GM10266 (cell line): ENCODE results near the gene LRP4.

Source experiments
- DNase-seq: peaks from one replicate; pipeline ENCODE4 v3.0.0; 2012; ENCODE audit errors: extremely low spot score
- TF ChIP-seq, protein P1 (sequence below): IDR thresholded peaks from 2 replicates; pipeline ENCODE4 v1.5.1; 2012; ENCODE audit warnings: mild to moderate bottlenecking, low read depth; ENCODE audit not compliant: control insufficient read depth, insufficient read depth; ENCODE audit errors: missing control alignments

LRP4 gene

DNA sequence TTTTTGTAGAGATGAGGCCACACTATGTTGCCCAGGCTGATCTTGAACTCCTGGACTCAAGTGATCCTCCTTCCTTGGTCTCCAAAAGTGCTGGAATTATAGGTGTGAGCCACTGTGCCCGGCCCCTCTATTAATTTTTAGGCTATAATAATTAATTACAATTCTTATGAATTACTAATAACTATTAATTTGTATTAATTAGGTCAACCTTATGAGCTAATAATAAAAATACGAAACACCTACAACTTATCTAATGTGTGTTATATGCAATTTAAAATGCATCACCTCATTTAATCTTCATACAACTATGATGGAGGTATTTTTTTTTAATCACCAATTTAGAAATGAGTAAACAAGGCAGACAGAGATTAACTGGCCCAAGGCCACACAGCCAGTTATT is 26.2 kb downstream of the LRP4 start:
- DNase-seq = no peak
- TF ChIP-seq, protein P1, sequence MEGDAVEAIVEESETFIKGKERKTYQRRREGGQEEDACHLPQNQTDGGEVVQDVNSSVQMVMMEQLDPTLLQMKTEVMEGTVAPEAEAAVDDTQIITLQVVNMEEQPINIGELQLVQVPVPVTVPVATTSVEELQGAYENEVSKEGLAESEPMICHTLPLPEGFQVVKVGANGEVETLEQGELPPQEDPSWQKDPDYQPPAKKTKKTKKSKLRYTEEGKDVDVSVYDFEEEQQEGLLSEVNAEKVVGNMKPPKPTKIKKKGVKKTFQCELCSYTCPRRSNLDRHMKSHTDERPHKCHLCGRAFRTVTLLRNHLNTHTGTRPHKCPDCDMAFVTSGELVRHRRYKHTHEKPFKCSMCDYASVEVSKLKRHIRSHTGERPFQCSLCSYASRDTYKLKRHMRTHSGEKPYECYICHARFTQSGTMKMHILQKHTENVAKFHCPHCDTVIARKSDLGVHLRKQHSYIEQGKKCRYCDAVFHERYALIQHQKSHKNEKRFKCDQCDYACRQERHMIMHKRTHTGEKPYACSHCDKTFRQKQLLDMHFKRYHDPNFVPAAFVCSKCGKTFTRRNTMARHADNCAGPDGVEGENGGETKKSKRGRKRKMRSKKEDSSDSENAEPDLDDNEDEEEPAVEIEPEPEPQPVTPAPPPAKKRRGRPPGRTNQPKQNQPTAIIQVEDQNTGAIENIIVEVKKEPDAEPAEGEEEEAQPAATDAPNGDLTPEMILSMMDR = no peak

DNA sequence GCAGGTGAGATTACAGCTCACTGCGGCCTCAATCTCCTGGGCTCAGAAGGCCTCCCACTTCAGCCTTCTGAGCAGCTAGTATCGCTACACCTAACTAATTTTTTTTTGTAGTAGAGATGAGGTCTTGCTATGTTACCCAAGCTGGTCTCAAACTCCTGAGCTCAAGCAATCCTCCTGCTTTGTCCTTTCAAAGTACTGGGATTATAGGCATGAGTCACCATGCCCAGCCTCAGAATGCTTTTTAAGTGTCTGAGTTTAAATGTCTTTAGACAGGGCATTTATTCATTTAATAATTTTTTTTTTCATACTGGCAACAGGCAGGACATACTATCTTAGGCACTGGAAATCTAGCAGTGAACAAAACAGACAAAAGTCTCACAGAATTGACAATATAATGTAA is 27.7 kb downstream of the LRP4 start:
- DNase-seq = no peak
- TF ChIP-seq, protein P1 = no peak

DNA sequence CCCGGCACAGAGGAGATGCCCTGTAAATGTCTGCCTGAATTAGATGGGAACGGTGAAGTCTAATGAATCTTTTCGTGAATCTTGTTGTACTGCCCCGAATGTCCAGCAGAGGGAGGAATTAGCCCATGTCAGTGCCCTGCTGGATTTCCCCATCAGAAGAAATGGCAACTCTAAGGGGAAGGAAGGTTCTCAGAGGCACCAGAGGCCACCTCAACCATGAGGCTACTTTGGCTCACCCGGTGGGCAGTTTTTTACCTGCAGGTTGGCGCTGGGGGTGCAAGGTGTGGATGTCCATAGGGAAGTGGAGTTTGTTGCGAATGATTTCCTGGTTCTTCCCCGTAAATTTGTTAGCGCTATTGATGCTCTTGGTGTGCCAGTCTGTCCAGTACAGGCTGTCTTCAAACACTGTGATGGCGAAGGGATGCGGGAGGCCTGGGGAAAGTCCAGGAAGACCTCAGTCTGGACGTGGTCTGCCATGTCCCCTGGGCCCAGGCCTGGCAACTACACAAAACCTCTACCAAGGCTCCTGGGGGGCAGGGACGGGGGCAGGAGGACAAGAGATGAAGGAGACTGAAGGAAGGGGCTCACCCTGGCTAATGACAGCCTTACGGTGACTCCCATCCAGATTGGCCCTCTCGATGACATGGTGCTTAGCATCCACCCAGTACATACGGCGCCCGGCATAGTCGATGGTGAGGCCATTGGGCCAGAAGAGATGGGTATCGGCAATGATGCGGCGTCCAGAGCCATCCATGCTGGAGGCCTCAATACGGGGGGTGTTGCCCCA is 28.5 kb downstream of the LRP4 start:
- TF ChIP-seq, protein P1 = peak; percentile 94

DNA sequence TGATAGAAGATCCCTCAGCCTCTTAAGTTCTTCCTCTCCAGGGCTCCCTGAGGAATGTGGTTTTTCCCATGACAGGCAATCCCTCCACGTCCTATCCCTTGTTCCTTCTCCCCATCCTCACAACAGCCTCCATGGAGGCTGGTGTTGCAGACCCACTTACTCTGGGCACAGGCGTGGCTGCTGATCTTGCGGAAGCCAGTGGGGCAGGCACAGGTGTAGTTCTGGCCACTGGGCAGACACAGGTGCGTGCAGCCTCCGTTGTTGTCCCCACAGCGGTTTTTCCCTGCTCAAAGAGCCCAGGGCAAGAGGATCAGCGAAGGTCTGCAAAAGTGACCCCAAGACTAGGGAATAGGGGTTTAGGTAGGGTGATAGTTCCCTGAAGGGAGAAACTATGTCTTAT is 29.1 kb downstream of the LRP4 start:
- DNase-seq = no peak
- TF ChIP-seq, protein P1 = no peak

More for the DNA sequence above, 28.5 kb downstream of the LRP4 start:
- peak; percentile 81 for DNase-seq

DNA sequence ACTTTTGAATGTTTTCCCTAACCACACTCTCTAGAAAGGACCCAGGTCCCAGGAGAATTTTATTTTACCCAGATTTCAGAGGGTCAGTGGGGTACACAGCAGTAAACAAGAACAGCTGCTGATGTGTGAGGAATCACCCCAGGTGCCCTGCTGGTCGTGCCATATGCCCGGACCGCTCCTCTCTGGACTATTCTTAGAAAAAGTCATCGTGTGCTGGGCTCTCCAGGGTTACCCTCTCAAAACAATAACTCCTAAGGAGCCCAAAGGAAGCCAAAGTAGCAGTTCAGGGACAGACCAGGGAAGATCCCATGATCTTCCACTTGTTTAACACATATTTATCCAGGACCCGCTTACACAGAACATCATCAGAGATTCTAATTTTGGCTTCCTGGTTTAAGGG is 29.7 kb downstream of the LRP4 start:
- DNase-seq = no peak
- TF ChIP-seq, protein P1 = no peak

DNA sequence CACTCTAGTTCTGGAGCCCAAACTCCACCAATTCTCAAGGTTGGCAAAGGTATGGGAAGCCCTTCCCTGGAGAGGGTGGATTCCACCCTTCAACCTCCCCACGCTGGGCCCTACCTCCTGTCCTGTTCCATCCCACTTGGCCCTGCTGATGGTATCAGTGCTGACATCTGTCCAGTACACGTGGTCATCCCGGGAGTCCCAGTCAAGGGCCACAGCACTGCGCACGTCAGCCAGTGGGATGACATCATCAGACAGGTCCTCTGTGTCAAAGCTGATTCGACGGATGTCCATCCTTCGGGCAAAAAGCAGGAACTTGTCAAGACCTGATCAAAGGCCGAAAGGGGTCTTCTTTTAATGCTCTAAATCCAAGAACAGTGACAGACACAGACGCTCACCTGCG is 32.1 kb downstream of the LRP4 start:
- DNase-seq = no peak
- TF ChIP-seq, protein P1 = no peak

DNA sequence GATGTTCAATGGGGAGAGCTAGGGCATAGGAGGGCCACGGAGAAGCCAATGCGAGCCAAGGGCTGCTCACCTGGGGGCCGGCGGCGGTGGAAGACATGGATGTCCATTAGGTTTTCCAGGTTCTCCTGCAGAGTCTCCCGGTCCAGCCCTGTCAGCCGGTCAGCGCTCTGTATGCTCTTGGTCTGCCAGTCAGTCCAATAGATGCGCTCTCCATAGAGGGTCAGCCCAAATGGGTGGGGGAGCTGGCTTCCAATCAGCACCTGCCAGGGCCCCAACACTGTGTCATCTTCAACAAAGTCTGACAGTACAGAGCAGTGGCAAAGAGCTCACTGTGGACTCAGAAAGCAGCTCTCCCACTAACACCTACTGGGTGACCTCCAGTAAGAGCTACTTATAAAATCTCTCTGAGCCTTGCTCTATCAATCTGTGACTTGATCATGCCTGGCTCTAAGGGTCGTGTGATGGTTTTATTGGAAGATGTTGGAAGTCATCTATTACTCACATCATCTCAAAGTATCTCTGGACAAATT is 39.2 kb downstream of the LRP4 start:
- TF ChIP-seq, protein P1 = no peak
- DNase-seq = no peak
